Tibial nerve (tissue), 4 donors: ENCODE results near the gene SYNJ2.

Experiments
- EP300 ChIP-seq, 2 donors: sonication (generic); formaldehyde crosslinking; IDR thresholded peaks; one replicate each; pipeline ENCODE4 v1.6.1; 2017; ENCODE audit warnings: antibody characterized with exemption in 2 of 2, mild to moderate bottlenecking in 1 of 2
- POLR2A ChIP-seq, 2 donors: fragments of 450-650 bp; IDR thresholded peaks; one replicate each; pipeline ENCODE4 v1.6.1; 2017; ENCODE audit warnings: antibody characterized with exemption in 2 of 2, mild to moderate bottlenecking in 2 of 2, moderate library complexity in 2 of 2
- TF ChIP-seq, protein P1 (sequence below), 5 experiments: fragments of 200-600 bp in 3 of 5; fragments of 450-650 bp in 2 of 5; sonication (generic) in 3 of 5; IDR thresholded peaks; one replicate each; pipeline ENCODE4 v1.5.1; 2016 to 2019; ENCODE audit warnings: antibody characterized with exemption in 5 of 5, mild to moderate bottlenecking in 3 of 5, moderate library complexity in 2 of 5

DNA sequence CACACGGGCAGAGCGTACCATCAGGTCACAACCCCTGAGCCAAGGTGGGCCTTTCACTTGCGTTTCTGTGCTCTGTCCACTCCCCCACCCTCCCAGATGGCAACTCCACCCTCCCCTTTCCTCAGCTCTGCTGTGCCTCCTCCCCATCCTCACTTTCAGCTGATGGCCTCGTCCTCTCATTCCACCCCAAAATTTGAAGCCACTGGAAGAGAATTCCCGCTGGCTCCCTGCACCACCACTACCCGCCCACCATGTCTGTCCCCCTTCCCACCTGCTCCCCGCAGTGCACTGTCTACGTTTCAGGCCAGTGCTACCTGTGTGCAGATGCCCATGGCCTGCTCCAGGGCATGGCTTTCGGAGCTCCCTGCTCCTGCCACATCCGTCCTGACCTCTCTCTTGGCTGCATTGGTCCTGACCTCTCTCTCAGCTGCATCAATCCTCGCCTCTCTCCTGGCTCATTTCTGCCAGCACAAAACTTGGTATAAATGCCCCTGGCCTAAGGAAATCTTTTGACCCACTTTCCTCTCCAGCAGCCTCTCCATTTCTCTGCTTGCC lies 24.0 kb downstream of the SYNJ2 start:
- TF ChIP-seq, protein P1, sequence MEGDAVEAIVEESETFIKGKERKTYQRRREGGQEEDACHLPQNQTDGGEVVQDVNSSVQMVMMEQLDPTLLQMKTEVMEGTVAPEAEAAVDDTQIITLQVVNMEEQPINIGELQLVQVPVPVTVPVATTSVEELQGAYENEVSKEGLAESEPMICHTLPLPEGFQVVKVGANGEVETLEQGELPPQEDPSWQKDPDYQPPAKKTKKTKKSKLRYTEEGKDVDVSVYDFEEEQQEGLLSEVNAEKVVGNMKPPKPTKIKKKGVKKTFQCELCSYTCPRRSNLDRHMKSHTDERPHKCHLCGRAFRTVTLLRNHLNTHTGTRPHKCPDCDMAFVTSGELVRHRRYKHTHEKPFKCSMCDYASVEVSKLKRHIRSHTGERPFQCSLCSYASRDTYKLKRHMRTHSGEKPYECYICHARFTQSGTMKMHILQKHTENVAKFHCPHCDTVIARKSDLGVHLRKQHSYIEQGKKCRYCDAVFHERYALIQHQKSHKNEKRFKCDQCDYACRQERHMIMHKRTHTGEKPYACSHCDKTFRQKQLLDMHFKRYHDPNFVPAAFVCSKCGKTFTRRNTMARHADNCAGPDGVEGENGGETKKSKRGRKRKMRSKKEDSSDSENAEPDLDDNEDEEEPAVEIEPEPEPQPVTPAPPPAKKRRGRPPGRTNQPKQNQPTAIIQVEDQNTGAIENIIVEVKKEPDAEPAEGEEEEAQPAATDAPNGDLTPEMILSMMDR (IDR thresholded peaks at IDR 0.05) = no peak
- TF ChIP-seq EP300 (IDR thresholded peaks at IDR 0.05) = no peak
- no peak for TF ChIP-seq POLR2A (IDR thresholded peaks at IDR 0.05)
